CD4-positive, alpha-beta T cell treated with Interleukin-6 at 100 ng/mL for 8 hours (primary cell): ENCODE measurements around the gene SYNM.

ENCODE experiments used
- DNase-seq: peaks from one replicate; pipeline ENCODE4 v3.0.0-alpha.2; 2020; ENCODE audit warnings: mixed read lengths, low spot score

Gene SYNM

DNA sequence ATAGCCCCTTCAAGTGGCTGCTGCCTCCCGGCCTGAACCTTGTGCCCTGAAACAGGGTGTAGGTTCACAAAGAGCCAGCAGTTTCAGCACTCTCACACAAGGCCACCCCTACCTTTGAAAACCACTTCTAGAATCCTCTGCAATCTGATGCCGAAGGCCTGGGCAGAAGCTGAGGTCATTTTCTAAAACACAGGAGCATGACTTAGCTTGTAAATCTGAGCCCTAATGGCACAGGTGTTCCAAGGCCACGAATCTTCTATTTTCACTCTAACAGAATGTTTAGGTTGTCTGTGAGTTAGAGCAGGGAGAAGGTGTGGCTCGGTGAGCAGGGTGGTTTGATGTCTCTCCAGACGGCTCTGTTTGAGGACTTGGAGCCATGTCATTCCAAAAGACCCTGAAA lies 62.3 kb downstream of the SYNM start:
- no peak for DNase-seq

DNA sequence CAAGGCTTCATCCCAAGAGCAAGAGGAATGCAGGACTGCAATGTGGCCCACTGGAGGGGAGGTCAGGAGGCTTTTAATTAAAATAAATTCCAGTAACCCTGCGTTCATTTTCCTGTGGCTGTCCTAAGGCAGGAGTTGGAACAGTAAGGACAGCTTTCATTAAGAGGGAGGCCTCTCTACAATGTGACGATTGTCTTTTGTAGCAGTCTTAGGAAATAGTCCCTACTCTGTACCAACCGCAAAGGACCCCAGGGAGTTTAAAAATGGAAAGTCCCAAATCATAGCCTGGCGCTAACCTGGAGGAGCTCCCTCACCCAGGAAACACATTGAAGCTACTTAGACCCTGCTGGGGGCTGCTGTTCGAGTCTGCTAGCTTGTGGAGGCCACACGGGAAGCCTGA lies 62.8 kb downstream of the SYNM start:
- DNase-seq, result no peak

DNA sequence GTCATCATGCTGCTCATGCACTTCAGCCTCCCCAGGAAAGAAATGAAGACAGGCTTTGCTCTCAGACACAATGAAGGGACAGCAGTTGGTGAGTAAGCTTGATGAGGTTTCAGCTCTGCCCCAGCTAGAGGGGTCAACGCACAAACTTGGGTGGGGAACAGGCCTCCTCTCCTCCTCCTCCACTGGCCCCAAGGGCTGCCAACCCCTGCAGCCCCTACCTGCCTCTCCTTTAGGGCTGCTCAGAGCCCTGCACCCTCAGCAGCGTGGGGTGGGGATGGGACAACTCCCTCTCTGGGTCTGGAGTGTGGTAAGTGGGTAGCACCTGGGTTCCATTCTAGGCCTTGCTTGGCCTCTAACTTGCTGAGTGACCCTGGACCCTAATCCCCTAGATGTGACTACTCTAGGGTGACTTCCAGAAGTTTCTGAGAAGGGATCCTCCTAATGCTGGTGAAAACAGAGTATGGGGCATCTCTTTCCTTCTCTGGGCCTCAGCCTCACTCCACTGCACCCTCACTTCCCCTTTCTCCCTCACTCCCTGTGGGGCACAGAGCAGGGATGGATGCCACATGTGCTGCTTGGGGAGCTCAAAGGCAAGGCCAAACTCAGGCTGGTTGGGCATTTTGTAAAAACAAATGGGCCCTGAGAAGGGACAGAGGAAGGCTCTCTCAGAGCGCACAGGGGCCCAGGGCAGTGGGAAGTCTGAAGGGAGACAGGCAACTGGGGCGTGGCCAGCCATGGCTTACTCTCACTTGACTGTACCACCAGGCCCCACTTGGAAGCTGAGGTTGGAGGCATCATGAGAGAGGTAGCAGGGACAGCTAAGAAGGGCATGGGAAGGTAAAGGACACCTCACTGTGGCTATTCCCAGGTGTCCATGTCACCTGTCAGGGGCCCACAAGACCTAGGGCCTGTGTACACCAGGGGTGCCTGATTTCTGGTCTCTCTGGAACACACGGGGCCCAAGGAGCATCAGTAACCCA lies 64.0 kb downstream of the SYNM start:
- no peak for DNase-seq

DNA sequence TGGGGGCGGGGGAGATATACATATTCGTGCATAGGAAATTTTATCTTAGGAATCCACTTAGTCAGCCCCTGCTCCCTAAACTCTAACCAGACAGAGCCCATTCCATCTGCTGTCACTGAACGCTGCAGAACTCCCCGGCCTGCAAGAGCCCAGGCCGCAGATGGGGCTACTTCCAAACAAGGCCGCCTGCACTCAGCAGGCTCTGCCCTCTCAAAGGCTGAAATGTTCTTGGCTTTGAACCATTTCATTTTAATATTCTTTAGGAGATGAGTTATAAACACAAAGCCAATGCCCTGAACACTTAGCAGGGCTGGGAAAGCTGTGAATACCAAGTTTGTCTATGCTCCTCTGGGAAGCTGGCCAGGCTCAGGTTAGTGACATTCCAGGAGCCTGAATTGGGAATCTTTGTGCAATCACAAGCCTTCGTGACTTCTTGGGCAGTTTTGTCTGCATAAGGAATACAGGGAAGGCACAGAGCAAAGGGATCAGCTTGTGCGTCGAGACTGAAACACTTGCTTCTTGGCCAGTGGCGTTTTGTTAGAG lies 65.0 kb downstream of the SYNM start:
- no peak for DNase-seq

DNA sequence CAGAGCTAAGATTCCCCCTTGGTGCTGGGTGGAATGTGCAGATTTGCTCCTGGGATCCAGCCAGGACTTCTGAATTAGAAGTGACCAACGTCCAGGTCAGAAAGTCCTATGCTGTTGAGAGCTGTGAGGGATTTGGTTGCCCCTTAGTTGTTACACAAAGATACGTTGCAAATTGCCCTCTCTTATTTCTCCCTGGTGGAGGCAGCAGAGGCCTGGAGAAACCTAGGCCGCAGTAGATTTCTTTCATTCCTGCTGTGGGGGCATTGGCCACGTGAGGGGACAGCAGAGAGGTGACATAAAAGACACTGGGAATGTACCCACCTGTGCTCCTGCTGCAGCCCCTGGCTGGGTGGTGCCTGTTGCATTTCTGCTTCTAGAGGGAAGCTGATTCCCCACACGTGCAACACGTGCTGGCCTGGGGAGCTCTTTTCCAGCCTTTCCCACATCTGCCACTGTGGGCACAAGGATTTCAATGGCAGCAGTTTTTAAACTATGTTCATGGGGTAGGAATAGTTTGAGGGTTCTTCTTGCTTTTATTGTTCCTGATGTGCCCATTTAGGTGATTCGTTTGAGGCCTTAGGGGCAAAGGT lies 65.7 kb downstream of the SYNM start:
- no peak for DNase-seq

DNA sequence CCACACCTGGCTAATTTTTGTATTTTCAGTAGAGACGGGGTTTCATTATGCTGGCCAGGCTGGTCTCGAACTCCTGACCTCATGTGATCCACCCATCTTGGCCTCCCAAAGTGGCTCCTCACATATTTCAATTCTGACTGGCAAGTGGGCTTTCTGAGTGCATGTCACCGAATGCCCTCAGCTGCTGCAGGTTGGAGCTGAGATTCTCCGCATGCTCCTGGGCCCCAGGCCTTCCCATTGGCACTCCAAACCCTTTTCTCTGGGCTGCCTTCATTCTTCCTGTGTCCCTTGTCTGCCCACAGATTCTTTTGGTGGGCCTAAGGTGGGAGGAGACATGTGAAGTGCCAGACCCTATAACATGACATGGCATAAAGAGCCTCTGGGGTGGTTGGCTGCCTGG lies 67.3 kb downstream of the SYNM start:
- no peak for DNase-seq

DNA sequence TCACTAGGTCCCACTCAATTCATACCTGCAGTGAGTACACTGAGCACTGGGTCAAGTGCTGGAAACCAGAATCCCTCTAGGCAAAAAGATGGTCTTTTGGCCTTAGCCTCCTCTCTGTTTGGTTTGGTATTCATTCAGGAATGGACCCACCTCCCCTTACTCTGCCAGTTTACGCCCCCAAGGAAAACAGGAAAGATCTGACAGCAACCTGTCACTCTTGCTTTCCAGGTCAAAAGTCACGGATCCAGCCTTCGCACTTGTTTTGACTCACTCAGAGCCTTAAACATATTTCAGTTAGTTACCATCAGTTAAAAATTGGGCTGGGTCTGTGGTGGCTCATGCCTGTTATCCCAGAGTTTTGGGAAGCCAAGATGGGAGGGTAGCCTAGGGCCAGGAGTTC lies 68.1 kb downstream of the SYNM start:
- no peak for DNase-seq

DNA sequence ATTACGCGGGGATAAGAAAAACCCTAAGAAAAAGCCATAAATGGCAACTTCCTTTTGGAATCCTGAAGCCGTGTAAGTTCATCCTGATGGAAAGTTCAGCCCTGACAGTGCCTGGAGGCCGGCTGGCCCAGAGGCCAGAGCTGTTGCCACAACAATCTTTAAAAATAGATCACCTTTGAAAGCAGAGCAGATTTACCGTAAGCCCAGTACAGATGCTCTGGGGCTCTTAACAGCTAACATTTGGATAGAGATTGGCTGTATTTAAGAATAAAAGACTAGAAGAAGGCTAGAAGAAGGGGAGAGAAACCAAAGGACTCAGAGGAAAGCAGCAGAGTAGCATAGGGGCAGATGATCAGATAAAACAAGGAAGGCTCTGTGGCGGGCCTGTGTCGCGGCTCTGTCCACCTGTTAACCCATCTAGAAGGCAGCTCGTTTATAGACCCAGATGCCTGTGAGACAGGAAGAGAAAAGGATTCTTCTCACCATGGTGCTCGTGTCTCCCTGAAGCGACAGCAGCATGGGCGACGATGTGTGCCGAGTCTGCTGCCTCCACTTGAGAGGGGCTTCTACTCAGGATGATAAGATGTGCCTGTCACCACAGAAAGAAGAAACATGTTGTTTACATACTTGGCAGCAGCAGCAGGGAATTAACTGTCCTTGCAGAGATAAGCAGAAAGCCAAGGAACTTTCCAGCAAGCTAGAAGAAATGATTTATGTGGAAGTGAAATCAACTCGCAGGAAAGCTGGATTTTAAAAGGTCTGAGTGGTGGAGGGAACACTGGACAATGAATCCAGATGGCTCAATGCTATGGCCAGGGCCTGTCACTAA lies 69.9 kb downstream of the SYNM start:
- no peak for DNase-seq

DNA sequence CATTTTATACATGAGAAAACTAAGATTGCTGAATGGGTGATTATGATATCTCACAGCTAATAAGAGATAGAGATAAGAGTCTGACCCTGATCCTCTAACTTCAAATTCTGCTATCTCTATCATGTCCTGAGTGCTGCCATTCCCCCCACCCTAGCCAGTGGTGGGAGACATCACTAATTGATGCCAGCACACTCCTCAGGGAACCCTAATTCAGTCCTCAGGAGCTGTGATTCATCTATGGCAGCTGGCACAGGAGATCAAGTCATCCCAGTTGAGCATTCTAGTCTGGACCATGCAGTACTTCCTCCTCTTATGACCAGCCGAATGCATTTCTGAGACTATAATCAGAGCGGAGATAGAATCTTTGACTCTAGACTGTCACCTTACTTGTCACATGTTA lies 71.9 kb downstream of the SYNM start:
- DNase-seq, result no peak

DNA sequence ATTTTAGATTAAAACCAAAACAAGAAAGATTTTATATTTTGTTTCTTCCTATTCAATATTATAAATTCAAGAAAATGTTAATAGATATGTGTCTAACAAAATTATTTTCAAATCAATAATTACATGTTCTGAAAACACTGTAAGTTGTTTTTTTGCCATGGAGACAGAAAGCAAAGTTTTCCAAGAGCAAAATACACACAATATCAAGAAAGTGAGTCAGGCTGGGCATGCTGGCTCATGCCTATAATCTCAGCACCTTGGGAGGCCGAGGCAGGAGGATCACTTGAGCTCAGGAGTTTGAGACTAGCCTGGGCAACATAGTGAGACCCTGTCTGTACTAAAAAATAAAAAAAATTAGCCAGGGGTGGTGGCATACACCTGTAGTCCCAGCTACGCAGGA lies 72.8 kb downstream of the SYNM start:
- no peak for DNase-seq

DNA sequence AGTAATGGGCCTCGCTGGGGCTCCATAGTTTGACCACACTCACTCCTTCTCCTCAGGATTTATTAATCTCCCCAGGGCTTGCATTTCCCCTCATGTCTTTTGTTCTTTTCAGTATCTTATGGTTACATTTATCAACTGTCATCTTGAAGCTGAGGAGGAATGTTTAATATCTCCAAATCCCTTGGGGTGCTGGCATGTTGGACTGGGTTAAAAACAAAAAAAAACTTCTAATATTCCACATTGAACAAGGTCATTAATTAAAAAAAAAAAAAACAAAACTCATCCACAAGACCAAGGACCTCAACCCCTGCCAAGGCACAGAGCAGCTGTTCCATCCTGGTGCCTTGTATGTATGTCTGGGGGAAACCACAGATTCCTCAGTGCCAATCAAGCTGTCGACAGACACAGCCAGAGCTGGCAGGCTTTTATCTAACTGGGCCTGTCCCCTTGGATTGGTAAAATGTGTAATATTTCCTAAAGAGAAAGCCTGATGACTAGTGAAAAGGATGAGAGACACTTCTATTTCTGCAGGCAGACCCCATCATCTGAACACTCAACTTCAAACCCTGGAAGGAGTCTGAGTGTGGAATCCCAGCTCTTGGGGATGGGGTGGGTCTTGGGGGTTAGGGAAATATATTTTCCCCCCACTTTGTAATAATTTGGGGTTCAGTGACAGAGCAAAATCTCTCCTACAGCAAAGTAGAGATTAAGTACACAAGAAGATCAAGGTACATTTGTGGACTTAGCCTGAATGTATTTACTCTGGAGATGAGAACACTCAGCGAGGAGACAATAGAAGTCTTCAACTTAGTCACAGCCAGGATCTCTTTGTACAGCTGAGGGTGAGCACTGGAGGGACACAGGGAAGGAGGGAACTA lies 75.4 kb downstream of the SYNM start:
- no peak for DNase-seq

DNA sequence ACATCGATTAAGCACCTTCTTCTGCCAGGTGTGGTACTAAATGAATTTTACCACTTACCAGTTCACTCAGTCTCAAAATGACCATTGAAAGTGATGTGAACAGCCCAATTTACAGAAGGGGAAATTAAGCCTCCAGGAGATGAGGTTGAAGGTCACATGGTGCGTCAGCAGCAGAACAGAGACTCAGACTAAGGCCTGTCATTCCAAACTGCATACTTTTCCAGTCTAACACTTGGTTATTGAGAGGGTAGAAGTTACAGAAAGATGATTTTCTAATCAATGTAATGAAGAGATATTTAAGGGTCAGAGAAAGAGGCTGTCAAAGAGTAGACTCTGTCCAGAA lies 76.1 kb downstream of the SYNM start:
- no peak for DNase-seq

DNA sequence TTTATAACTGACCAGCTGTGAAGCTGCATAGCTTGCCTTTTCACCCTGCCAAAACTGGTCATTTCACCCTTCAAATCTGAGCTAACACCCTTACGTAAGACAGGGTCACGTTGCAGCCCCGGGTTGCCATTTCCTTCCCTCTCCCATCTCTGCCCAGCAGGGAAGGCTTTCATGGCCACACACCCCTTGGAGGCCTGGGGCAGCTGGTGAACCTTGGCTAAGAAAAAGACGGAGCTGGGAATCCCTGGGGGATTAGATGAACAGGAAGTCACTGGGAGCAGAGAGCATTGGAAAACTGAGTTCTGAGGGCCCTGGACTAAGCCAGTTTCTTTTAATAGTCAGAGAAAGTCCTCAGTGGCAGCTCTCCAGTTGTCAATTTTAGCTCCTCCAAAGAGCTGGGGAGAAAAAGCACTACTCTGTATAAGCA lies 76.7 kb downstream of the SYNM start:
- DNase-seq, result no peak

DNA sequence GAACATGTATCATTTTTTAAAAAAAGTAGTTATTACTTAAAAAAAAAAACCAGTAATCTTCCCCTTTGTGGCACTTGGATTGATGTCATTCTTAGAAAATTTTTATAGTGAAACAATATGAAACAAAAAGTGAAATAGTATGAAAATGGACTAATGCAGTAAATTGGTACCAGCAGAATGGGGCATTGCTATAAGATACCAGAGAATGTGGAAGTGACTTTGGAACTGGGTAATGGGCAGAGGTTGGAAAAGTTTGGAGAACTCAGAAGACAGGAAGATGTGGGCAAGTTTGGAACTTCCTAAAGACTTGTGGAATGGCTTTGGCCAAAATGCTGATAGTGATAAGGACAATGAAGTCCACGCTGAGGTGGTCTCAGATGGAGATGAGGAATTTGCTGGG lies 77.9 kb downstream of the SYNM start:
- no peak for DNase-seq
